Immature natural killer cell (primary cell): ENCODE measurements around the gene PARVG. TPM values are rescaled to one million over a fixed set of nuclear protein-coding genes. Genes with fewer than 3 reads are reported as not detected.

ENCODE experiments used
- DNase-seq, 3 donors: peaks; one replicate each; pipeline ENCODE4 v3.0.0; 2022; ENCODE audit warnings: mixed read lengths in 1 of 3
- H3K27ac Mint-ChIP-seq, 6 donors: one replicate each; pipeline ENCODE4 v1.8.0; 2020; ENCODE audit warnings: mixed read lengths in 6 of 6, mild to moderate bottlenecking in 5 of 6, inconsistent platforms in 4 of 6, moderate library complexity in 3 of 6
- H3K27me3 Mint-ChIP-seq, 3 donors: one replicate each; pipeline ENCODE4 v1.8.0; 2020 to 2021; ENCODE audit warnings: low read depth in 3 of 3, mild to moderate bottlenecking in 3 of 3, mixed read lengths in 3 of 3, moderate library complexity in 3 of 3, inconsistent platforms in 1 of 3
- H3K36me3 Mint-ChIP-seq, 3 donors: one replicate each; pipeline ENCODE4 v1.8.0; 2020; ENCODE audit warnings: mixed read lengths in 3 of 3, inconsistent platforms in 2 of 3, mild to moderate bottlenecking in 2 of 3
- H3K4me1 Mint-ChIP-seq, 2 donors: one replicate each; pipeline ENCODE4 v1.8.0; 2020; ENCODE audit warnings: inconsistent platforms in 2 of 2, mild to moderate bottlenecking in 2 of 2, mixed read lengths in 2 of 2, moderate library complexity in 1 of 2
- H3K4me3 Mint-ChIP-seq, 5 donors: one replicate each; pipeline ENCODE4 v1.8.0; 2020; ENCODE audit warnings: mild to moderate bottlenecking in 5 of 5, mixed read lengths in 5 of 5, inconsistent platforms in 3 of 5, moderate library complexity in 3 of 5
- H3K9me3 Mint-ChIP-seq, 6 donors: one replicate each; pipeline ENCODE4 v1.8.0; 2020; ENCODE audit warnings: mild to moderate bottlenecking in 6 of 6, mixed read lengths in 6 of 6, inconsistent platforms in 4 of 6, moderate library complexity in 3 of 6
- polyA plus RNA-seq, 3 donors: library from polyadenylated mRNA; unstranded; fragments of 300-500 nt; fragmentation: Illumina TruSeq; gene quantifications; one replicate each; pipeline ENCODE4 v1.2.3, GENCODE V29; 2021

PARVG gene
- polyA plus RNA-seq, 3 donors from 2014 or later, result 54.0 to 84.6 (median 58.4) TPM

DNA sequence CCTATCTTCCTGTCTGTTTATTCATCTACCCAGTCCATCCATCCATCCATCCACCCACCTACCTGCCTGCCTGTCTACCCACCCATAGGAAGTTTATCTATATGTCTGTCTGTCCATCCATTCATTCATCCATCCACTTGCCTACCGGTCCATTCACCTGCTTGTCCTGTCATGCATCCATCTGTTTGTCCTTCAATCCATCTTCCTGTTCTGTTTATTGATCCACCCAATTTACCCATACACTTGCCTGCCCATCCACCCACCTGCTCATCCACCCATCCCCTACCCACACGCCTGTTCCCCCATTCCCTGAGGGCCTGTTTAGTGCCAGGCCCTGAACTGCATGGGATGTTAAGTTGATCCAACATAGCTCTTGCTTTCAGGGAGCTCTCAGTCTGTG, 18.4 kb downstream of the PARVG start:
- peaks cover 12 to 37% of the 10 kb centered on the region in 2 donors for H3K4me1 Mint-ChIP-seq
- peaks cover 31 to 41% (median 35%) of the 10 kb centered on the region in 3 donors for H3K36me3 Mint-ChIP-seq
- H3K4me3 Mint-ChIP-seq, result no peak overlapping the region
- H3K9me3 Mint-ChIP-seq, result no peaks in the 10 kb centered on the region
- no peaks in the 10 kb centered on the region for H3K27me3 Mint-ChIP-seq
- peak overlapping the region in 2 of 6 donors; percentile 3 to 61 for H3K27ac Mint-ChIP-seq
- DNase-seq, result no peak

DNA sequence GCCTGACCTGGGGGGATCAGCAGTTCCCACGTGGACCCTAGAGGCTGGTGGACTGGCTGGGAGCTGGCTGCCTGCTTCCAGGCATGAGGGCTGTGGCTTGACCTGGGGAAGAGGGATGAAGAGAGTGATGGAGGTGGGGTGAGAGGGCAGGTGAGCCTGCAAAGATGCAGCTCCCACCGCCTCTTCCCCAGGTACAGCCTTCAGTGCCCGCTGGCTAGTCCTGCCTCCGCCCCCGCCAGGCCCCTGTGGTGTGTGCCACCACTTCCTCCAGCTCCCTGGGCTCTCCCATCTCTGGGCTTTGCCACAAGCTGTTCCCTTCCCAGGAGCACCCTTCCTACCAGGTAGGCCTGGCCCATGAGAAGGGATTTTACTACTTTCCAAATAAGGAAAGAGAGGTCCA, 19.1 kb downstream of the PARVG start:
- peak overlapping the region in 1 of 6 donors; percentile 55 for H3K27ac Mint-ChIP-seq
- peaks cover 0 to 2% (median 0%) of the 10 kb centered on the region in 3 donors for H3K27me3 Mint-ChIP-seq
- H3K36me3 Mint-ChIP-seq, result peaks cover 24 to 34% (median 29%) of the 10 kb centered on the region in 3 donors
- H3K9me3 Mint-ChIP-seq, result no peaks in the 10 kb centered on the region
- DNase-seq, result no peak
- H3K4me3 Mint-ChIP-seq, result no peak overlapping the region
- H3K4me1 Mint-ChIP-seq, result peaks cover 10 to 30% of the 10 kb centered on the region in 2 donors

DNA sequence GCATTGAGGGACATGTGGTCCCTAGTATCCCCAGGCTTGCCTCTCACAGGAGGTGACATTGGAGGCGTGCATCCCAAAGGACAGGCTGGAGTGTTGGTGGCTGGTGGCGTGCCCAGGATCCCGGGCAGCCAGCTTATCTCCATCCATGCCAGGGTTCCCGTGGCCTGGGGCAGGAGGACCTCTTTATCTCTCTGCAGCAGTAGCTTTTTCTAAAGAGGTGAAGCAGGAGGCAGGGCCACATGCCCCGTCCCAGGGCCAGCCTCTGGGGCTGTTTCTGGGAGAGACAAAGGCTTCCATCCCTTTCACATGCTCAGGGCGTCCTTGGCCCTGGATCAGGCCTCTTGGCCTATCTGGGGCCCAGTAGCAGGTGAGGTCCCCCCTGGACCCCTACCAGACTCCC, 19.7 kb downstream of the PARVG start:
- Mint-ChIP-seq H3K9me3 (no peaks in the 10 kb centered on the region), H3K4me1 (peaks cover 9 to 29% of the 10 kb centered on the region in 2 donors), H3K4me3 (no peak overlapping the region), H3K27me3 (peaks cover 0 to 2% (median 0%) of the 10 kb centered on the region in 3 donors), H3K27ac (no peak overlapping the region), H3K36me3 (peaks cover 23 to 32% (median 27%) of the 10 kb centered on the region in 3 donors)
- no peak for DNase-seq

DNA sequence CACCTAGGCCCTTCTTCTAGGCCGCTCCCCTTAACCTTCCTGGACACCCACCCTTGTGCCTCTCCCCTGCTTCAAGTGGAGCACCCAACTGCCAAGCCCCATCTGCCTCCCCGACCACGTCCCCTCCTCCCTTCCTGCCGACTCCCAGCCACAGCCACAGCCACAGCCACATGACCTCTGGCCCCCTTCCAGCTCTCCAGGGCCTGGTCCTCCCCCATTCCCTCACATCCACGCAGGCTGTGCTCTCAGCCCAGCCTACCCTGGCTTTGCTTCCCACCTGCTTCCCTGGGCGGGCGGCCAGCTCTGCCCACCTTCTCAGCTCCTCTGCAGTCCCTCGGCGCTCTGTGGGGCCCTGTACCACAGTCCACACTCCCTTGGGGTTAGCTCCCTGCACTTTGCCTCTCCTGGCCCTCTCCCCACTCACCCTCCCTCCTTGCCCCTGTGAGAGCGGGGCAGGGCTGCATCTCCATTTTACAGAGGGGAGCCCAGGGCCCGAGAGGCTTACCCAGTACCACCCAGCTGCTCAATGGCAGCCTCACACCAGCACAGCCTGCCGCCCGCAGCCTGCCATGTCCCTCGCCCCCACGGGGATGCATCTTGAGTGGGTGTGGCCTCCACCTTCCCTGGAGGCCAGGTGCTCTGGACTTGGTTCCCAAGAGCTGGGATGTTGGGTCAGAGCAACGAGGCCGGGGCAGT, 20.3 kb downstream of the PARVG start:
- Mint-ChIP-seq H3K27ac (no peak overlapping the region), H3K9me3 (no peaks in the 10 kb centered on the region), H3K4me3 (no peak overlapping the region), H3K27me3 (peaks cover 0 to 2% (median 0%) of the 10 kb centered on the region in 3 donors), H3K4me1 (peaks cover 9 to 29% of the 10 kb centered on the region in 2 donors), H3K36me3 (peaks cover 23 to 32% (median 27%) of the 10 kb centered on the region in 3 donors)
- DNase-seq, result no peak

DNA sequence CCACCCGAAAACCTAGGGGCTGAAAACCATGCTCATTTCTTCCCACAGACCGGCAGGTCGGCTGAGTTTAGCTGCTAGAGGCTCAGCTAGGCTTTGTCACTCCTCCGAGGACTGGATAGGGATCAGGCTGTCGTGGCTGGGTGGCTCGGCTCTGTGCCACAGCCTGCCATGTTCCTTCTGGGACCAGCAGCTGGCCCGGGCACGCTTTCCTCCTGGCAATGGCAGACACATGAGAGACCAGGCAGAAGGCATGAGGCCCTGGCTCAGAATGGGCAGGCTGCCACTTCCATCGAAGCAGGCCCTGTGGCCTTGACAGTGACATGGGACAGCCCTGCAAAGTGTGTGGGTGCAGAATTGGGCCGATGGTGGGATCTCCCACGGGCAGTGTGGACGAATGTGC, 20.9 kb downstream of the PARVG start:
- no peak for DNase-seq
- Mint-ChIP-seq H3K27me3 (peaks cover 0 to 2% (median 0%) of the 10 kb centered on the region in 3 donors), H3K27ac (no peak overlapping the region), H3K36me3 (peaks cover 23 to 32% (median 27%) of the 10 kb centered on the region in 3 donors), H3K4me3 (no peak overlapping the region), H3K9me3 (no peaks in the 10 kb centered on the region), H3K4me1 (peaks cover 9 to 29% of the 10 kb centered on the region in 2 donors)

DNA sequence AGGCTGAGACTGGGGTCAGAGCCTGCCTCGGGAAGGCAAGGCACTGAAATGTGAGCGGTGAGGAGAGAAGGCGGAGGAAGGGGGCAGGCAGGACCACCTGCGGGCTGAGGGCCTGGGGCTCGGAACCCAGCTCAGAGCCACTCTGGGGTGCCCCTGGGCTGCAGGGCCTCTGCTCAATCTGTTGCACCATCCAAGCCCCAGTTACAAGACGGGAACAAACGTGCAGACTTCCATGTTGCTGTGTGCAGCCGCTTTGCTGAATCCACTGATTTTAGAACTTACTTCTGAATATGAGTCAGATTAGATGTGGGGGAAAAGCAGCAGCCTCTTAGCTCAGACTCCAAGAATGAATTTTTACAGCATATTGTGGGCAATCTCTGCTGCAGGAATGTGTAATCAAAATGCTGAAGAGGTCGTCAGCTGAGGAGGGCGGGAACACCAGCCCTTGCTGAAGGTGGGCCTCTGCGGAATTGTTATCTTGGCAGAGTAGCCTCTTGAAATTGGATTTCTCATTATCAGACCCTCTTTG, 21.6 kb downstream of the PARVG start:
- DNase-seq, result no peak
- Mint-ChIP-seq H3K4me1 (peaks cover 10 to 33% of the 10 kb centered on the region in 2 donors), H3K36me3 (peaks cover 23 to 32% (median 27%) of the 10 kb centered on the region in 3 donors)

DNA sequence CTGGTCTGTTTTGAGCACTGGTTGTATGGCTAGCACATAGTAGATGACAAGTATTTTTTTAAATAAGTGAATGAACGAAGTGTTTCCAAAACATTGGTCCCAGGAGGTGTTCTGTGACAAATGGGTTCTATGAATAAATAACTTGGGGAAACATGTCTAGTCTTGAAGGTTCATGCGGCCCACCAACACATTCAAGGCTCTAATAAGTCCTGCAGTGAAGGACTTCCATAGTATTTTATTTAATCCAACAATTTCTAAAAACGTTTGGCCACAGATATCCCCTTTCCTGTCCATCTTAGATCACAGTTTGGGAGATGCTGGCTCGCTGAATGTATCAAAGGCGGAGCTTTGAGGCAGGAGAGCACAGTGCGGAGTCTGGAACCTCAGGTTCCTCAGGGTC, 22.5 kb downstream of the PARVG start:
- Mint-ChIP-seq H3K27me3 (peaks cover 0 to 5% (median 2%) of the 10 kb centered on the region in 3 donors), H3K36me3 (peaks cover 15 to 31% (median 21%) of the 10 kb centered on the region in 3 donors), H3K4me3 (no peak overlapping the region)

More for the DNA sequence above, 21.6 kb downstream of the PARVG start:
- Mint-ChIP-seq H3K27me3 (peaks cover 0 to 4% (median 2%) of the 10 kb centered on the region in 3 donors), H3K9me3 (no peaks in the 10 kb centered on the region), H3K27ac (peak overlapping the region in 2 of 6 donors; percentile 18 to 54), H3K4me3 (no peak overlapping the region)

DNA sequence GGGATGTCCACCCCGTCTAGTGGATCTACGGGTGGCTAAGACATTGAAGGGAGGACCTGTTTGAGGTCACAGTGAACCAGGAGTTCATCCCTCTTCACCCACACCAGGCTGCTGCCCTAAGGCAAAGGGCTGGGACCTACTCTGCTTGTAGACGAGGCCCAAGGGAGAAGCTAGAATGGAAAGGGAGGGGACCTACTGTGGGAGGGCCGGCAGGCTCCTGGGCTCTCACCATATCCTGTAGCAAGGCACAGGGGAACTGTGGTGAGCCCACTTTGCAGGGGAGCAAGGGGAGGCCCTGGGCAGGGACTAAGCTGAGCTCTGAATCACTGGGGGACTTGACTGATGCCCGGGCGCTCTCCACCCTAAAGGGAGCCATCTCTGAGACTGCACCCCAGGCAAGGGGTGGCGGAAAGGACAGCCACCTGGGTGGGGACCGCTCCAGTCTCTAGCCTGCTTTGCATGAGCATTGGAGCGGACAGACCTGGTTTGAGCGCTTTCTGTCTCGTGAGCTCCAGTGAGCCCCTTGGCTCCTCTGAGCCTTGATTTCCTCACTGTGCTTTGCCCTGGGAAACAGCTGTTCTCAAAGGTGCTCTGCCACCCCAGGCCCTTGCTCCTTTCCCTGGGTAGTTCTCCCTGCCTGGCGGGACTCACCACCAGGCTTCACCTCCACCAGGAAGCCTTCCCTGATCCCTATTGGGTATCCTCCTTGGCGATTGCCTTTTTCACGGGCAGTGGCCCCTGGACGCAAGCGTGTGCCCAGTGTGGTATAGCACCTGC, 24.2 kb downstream of the PARVG start:
- no peak for DNase-seq
- H3K4me1 Mint-ChIP-seq, result peaks cover 25 to 38% of the 10 kb centered on the region in 2 donors
- no peak overlapping the region for H3K27ac Mint-ChIP-seq
- peaks cover 0 to 5% (median 2%) of the 10 kb centered on the region in 3 donors for H3K27me3 Mint-ChIP-seq
- H3K36me3 Mint-ChIP-seq, result peaks cover 7 to 31% (median 21%) of the 10 kb centered on the region in 3 donors
- H3K4me3 Mint-ChIP-seq, result no peak overlapping the region
- peaks cover 0 to 6% (median 5%) of the 10 kb centered on the region in 6 donors for H3K9me3 Mint-ChIP-seq

More for the DNA sequence above, 22.5 kb downstream of the PARVG start:
- Mint-ChIP-seq H3K27ac (peak overlapping the region in 1 of 6 donors; percentile 18), H3K9me3 (no peaks in the 10 kb centered on the region), H3K4me1 (peaks cover 14 to 31% of the 10 kb centered on the region in 2 donors)
- DNase-seq, result no peak

DNA sequence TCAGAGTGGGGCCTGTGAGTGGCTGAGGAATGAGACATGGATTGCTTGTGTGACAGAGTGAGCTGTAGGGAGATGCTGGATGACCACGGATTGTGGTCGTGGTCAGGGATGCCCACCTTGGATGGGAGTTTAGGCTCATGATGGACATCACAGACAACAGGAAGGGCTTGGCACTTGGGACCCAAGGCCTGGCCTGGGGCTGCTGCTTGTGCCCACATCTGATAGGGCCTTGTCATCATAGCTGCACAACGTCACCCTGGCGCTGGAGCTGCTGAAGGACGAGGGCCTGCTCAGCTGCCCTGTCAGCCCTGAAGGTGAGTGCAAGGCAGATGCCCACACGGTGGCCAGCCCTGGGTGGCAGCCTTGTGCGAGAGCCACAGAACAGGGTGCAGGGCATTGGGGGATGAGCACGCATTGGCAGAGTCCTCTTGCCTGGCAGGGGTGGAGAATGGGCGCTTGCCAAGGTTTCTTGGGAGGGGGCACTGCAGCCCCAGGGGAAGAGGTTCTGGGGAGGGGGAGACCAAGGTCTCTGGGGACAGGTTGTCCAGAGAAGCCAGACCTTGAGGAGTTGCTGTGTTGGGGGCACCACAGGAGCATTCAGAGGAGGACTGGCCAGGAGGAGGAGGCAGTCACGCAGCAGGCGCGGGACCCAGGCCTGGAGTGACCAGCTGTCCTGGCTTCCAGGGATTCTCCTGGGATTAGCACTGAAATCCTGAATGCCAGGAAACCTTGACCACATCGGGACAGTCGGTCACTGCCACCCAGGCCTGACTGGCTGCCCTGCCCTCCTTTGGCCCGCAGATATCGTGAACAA, 25.0 kb downstream of the PARVG start:
- no peak for DNase-seq
- Mint-ChIP-seq H3K4me3 (no peak overlapping the region), H3K9me3 (peaks cover 0 to 10% (median 6%) of the 10 kb centered on the region in 6 donors), H3K27me3 (peaks cover 0 to 5% (median 2%) of the 10 kb centered on the region in 3 donors), H3K27ac (peak overlapping the region in 1 of 6 donors; percentile 28), H3K36me3 (peaks cover 11 to 35% (median 25%) of the 10 kb centered on the region in 3 donors), H3K4me1 (peaks cover 24 to 44% of the 10 kb centered on the region in 2 donors)

DNA sequence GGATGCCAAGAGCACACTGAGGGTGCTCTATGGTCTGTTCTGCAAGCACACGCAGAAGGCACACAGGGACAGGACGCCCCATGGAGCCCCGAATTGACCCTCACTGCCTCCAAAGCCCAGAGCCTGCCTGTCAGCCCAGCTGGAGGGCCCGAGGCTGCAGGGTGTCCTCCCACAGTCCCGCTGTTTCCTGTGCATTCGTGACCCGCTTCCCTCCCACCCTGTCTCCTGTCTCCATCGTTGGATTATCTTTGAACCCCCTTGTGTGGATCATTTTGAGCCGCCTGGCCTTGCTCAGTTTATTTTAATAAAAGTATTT, 25.6 kb downstream of the PARVG start:
- Mint-ChIP-seq H3K36me3 (peaks cover 15 to 40% (median 29%) of the 10 kb centered on the region in 3 donors), H3K9me3 (peaks cover 1 to 10% (median 6%) of the 10 kb centered on the region in 6 donors), H3K27ac (no peak overlapping the region), H3K4me3 (no peak overlapping the region), H3K4me1 (peaks cover 28 to 44% of the 10 kb centered on the region in 2 donors), H3K27me3 (peaks cover 0 to 5% (median 2%) of the 10 kb centered on the region in 3 donors)
- no peak for DNase-seq

DNA sequence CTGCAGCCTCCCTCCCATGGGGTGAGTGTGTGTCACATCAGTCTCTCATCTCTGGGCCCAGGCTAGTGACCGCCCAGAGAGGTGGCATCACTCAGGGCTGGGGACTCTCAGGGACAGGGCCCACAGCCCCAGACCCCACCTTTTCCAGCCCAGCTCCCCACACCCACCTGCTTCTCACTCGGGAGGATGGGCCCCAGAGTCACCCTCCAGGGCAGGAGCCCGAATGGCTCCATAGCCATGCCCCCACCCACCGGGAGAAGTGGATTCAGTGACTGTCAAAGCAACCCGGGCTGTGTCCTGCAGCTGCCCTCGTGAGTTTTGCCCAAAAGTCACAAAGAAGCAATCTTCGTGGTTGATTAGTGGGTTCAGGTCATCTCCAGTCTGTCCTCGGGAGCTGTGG, 26.0 kb downstream of the PARVG start:
- H3K9me3 Mint-ChIP-seq, result peaks cover 1 to 10% (median 6%) of the 10 kb centered on the region in 6 donors
- peaks cover 0 to 7% (median 2%) of the 10 kb centered on the region in 3 donors for H3K27me3 Mint-ChIP-seq
- DNase-seq, result no peak
- no peak overlapping the region for H3K27ac Mint-ChIP-seq
- H3K36me3 Mint-ChIP-seq, result peaks cover 15 to 43% (median 29%) of the 10 kb centered on the region in 3 donors
- H3K4me3 Mint-ChIP-seq, result no peak overlapping the region
- H3K4me1 Mint-ChIP-seq, result peaks cover 28 to 44% of the 10 kb centered on the region in 2 donors

DNA sequence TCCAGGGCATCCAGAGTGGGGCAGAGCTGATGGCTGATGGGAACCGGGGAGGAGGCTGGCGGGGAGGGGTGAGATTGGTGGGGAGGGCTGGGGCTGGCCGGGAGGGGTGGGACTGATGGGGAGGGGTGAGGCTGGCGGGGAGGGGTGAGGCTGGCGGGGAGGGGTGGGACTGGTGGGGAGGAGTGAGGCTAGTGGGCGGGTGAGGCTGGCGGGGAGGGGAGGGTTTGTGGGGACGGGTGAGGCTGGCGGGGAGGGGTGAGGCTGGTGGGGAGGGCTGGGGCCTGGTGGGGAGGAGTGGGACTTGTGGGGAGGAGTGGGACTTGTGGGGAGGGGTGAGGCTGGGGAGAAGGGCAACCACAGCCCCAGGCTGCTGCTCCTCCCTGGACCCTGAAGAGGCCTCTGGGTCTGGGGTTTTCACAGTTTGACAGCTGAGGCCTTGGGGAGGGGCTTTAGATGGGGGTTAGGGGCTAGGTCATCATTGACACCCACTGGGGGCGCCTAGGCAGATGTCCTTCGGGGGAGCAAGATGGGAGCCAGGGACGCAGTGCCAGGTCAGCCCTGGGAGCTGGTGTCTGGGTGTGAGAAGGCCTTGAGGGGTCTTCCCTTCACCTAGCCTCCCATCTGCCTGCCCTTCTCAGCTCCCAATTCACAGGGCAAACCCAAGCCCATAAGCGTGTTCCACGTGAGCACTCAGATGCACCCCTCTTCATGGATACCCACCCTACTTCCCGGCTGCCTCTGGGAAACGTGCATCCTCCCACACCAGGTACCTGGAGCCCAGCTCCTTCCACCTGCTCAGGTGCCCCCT, 26.7 kb downstream of the PARVG start:
- DNase-seq, result no peak
- peaks cover 1 to 10% (median 6%) of the 10 kb centered on the region in 6 donors for H3K9me3 Mint-ChIP-seq
- H3K4me3 Mint-ChIP-seq, result no peak overlapping the region
- H3K27me3 Mint-ChIP-seq, result peaks cover 0 to 7% (median 2%) of the 10 kb centered on the region in 3 donors
- peaks cover 15 to 37% (median 29%) of the 10 kb centered on the region in 3 donors for H3K36me3 Mint-ChIP-seq
- H3K4me1 Mint-ChIP-seq, result peaks cover 25 to 38% of the 10 kb centered on the region in 2 donors
- peak overlapping the region in 1 of 6 donors; percentile 40 for H3K27ac Mint-ChIP-seq
